DOHH2 (cell line): ENCODE results near the gene TEX2.

Experiments
- CTCF ChIP-seq: fragments of 200-600 bp; sonication (generic); IDR thresholded peaks from one replicate; pipeline ENCODE4 v1.5.1; 2014; ENCODE audit warnings: antibody characterized with exemption, mild to moderate bottlenecking, low read depth, low read length; ENCODE audit not compliant: poor library complexity, severe bottlenecking
- EZH2phosphoT487 ChIP-seq: fragments of 200-600 bp; sonication (generic); IDR thresholded peaks from 2 replicates; pipeline ENCODE4 v1.6.1; 2017; ENCODE audit warnings: borderline replicate concordance, mild to moderate bottlenecking, antibody characterized with exemption, low read length, moderate library complexity, mixed read lengths

DNA sequence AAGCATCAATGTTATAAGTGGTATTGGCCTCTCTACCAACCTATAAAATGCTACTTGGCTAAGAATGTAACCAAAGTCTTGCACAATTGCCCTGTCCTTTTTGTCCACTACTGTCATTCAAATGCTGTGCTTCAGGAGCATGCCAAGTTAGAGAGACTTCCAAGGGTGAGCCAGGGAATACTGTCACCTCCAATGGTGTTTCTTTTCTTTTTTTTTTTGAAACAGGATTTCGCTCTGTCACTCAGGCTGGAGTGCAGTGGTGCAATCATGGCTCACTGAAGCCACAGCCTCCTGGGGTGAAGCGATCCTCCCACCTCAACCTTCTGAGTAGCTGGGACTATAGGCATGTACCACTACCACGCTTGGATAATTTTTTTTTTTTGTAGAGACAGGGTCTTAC lies 89.4 kb downstream of the TEX2 start:
- TF ChIP-seq CTCF (no peak), EZH2phosphoT487 (no peak)
